GM19351 (cell line): ENCODE data around the gene ZBTB48.
"Not testable (repeated sequence)": the region's sequence is repeated elsewhere in the genome, so short reads cannot be mapped to it uniquely, and the experiment has no call there.

Experiments
- ATAC-seq: cut with Tn5 transposase; IDR thresholded peaks from one replicate; pipeline ENCODE4 v1.9.1; 2021; ENCODE audit warnings: mild to moderate bottlenecking, moderate library complexity; ENCODE audit not compliant: unreplicated experiment

The ZBTB48 gene

GRCh38 chr1:6631058-6631457, 51.3 kb downstream of the ZBTB48 start:
- no peak for ATAC-seq

- no peak for ATAC-seq
Measured at GRCh38 chr1:6632588-6633514, 53.1 kb downstream of the ZBTB48 start.

- no peak for ATAC-seq
Measured at GRCh38 chr1:6634371-6635052, 54.7 kb downstream of the ZBTB48 start.

GRCh38 chr1:6635161-6635909, 55.5 kb downstream of the ZBTB48 start:
- ATAC-seq, result no peak

- ATAC-seq, result no peak
Measured at GRCh38 chr1:6635910-6636760, 56.3 kb downstream of the ZBTB48 start.

GRCh38 chr1:6636778-6637177, 57.0 kb downstream of the ZBTB48 start:
- not testable (repeated sequence) for ATAC-seq

- no peak for ATAC-seq
Measured at GRCh38 chr1:6637770-6638169, 58.0 kb downstream of the ZBTB48 start.

GRCh38 chr1:6638226-6638625, 58.4 kb downstream of the ZBTB48 start:
- ATAC-seq, result no peak
